ENCODE measurements around the gene POLD4. TPM values are rescaled to one million over a fixed set of nuclear protein-coding genes. Genes with fewer than 3 reads are reported as not detected.

The POLD4 gene
- total RNA-seq, 2 experiments from 2014 or later = 153 to 171 TPM

GRCh38 chr11:67372321-67372992 is 19.1 kb upstream of the POLD4 start:
- no peaks in the 10 kb centered on the region for H4K20me1 ChIP-seq (ENCODE audit: insufficient read depth, low read length)
- DNase-seq (ENCODE audit: low spot score) = no peak
- peak overlapping the region; percentile 67 for H3K4me3 ChIP-seq (ENCODE audit: low read depth, low read length, poor library complexity, severe bottlenecking)
- POLR2A ChIA-PET = interaction anchor here (1.3 kb wide), 1 partner anchor 8 kb away, joined by 4 read pairs; no protein-coding TSS in a partner anchor
- no peaks in the 10 kb centered on the region for H3K9me3 ChIP-seq (ENCODE audit: low read length)
- intact Hi-C loops (cut with micrococcal nuclease; ENCODE audit: unreplicated experiment) = no loop called here
- CTCF ChIA-PET (ENCODE audit: unreplicated experiment) = interaction anchor here (2.3 kb wide), 1 partner anchor 16 kb away, joined by 12 read pairs; no protein-coding TSS in a partner anchor
- no peak overlapping the region for H3K27ac ChIP-seq (ENCODE audit: low read depth, low read length, poor library complexity, severe bottlenecking)
- TF ChIP-seq CTCF (conservative IDR thresholded peaks at IDR 0.05; ENCODE audit: low read length) (no peak), EZH2phosphoT487 (IDR thresholded peaks at IDR 0.05; ENCODE audit: borderline replicate concordance, low read depth, low read length) (no peak)
- no peaks in the 10 kb centered on the region for H3K79me2 ChIP-seq (ENCODE audit: insufficient read depth, low read depth, low read length)
- H3K9me2 ChIP-seq (ENCODE audit: insufficient read depth, low read length) = no peaks in the 10 kb centered on the region
- BruUV-seq (replicated peaks) = no TSS peak
- peak overlapping the region; percentile 79; the same call in 1 of the 2 replicates for H2AFZ ChIP-seq (ENCODE audit: low read length)
- H3K36me3 ChIP-seq (ENCODE audit: insufficient read depth, low read length) = no peaks in the 10 kb centered on the region
- peak overlapping the region; percentile 82 for H3K4me2 ChIP-seq (ENCODE audit: low read length)
- H3K4me1 ChIP-seq (ENCODE audit: insufficient read depth, low read length, poor library complexity, severe bottlenecking) = peaks cover 40% of the 10 kb centered on the region

- Histone ChIP-seq H3K4me1 (ENCODE audit: insufficient read depth, low read length, poor library complexity, severe bottlenecking) (peaks cover 40% of the 10 kb centered on the region), H3K4me3 (ENCODE audit: low read depth, low read length, poor library complexity, severe bottlenecking) (peak overlapping the region; percentile 22), H3K79me2 (ENCODE audit: insufficient read depth, low read depth, low read length) (no peaks in the 10 kb centered on the region), H3K9me2 (ENCODE audit: insufficient read depth, low read length) (no peaks in the 10 kb centered on the region), H3K4me2 (ENCODE audit: low read length) (peak overlapping the region; percentile 52), H3K27ac (ENCODE audit: low read depth, low read length, poor library complexity, severe bottlenecking) (no peak overlapping the region), H4K20me1 (ENCODE audit: insufficient read depth, low read length) (no peaks in the 10 kb centered on the region), H3K9me3 (ENCODE audit: low read length) (no peaks in the 10 kb centered on the region), H3K36me3 (ENCODE audit: insufficient read depth, low read length) (no peaks in the 10 kb centered on the region), H2AFZ (ENCODE audit: low read length) (no peak overlapping the region)
- POLR2A ChIA-PET = interaction anchor here (1.3 kb wide), 1 partner anchor 9 kb away, joined by 4 read pairs; no protein-coding TSS in a partner anchor
- CTCF ChIA-PET (ENCODE audit: unreplicated experiment) = no interaction called here
- TF ChIP-seq CTCF (conservative IDR thresholded peaks at IDR 0.05; ENCODE audit: low read length) (no peak), EZH2phosphoT487 (IDR thresholded peaks at IDR 0.05; ENCODE audit: borderline replicate concordance, low read depth, low read length) (no peak)
- DNase-seq (ENCODE audit: low spot score) = no peak
- intact Hi-C loops (cut with micrococcal nuclease; ENCODE audit: unreplicated experiment) = no loop called here
- no TSS peak for BruUV-seq (replicated peaks)
Observed at GRCh38 chr11:67371911-67372320, 18.6 kb upstream of the POLD4 start.
